ENCODE data around the gene FKBP14. TPM values are rescaled to one million over a fixed set of nuclear protein-coding genes. Genes with fewer than 3 reads are reported as not detected.

FKBP14 gene
- 1 to 10 TPM; 4.1 to 5.0 (median 4.5) TPM for total RNA-seq
- 1 to 10 TPM in 2 of 3 donors, under 1 TPM in 1; 0.97 to 4.6 (median 2.6) TPM for polyA plus RNA-seq
- long read RNA-seq, donor 1, full-length matches to known transcripts: 3 of 3 reads
- long read RNA-seq, donor 1, partial matches to known transcripts: 0 of 3 reads
- long read RNA-seq, donor 1, other reads (novel, unspliced or antisense): 0 of 3 reads
- long read RNA-seq, donor 2, full-length matches to known transcripts: 4 of 5 reads
- long read RNA-seq, donor 2, partial matches to known transcripts: 0 of 5 reads
- long read RNA-seq, donor 2, other reads (novel, unspliced or antisense): 1 of 5 reads

- H3K27me3 ChIP-seq (ENCODE audit: insufficient read depth in 3 of 3, low read length in 2 of 3): no peaks in the 10 kb centered on the region
- H3K36me3 ChIP-seq (ENCODE audit: insufficient read depth in 1 of 2, low read depth in 1 of 2): no peaks in the 10 kb centered on the region
- DNase-seq (peak; percentile 97 to 98), ATAC-seq (peak; percentile 92 to 97 (median 93))
- 0% methylated on average over 35 of the region's 35 CpGs for WGBS, 3 donors
- H3K4me3 ChIP-seq: peak within 1 kb of the TSS; percentile 94
- intact Hi-C loops (cut with DNase I): loop anchor here in 1 of 2 donors (5.0 kb wide), 2 partner anchors 36 to 219 kb away; partner anchors contain the start of gene WIPF3
- peak within 1 kb of the TSS; percentile 94 for H3K27ac ChIP-seq
- peaks cover 26% of the 10 kb centered on the region for H3K4me1 ChIP-seq
- no peaks in the 10 kb centered on the region for H3K9me3 ChIP-seq
- TF ChIP-seq CTCF (IDR thresholded peaks at IDR 0.05): no peak
Measured at GRCh38 chr7:30026229-30027064, at the start of gene FKBP14. Gene FKBP14 (minus strand): TSS chr7:30026702. CDS start chr7:30026508, 194 bp downstream.

- no peaks in the 10 kb centered on the region for H3K27me3 ChIP-seq (ENCODE audit: insufficient read depth in 3 of 3, low read length in 2 of 3)
- peak; percentile 33 for TF ChIP-seq CTCF (IDR thresholded peaks at IDR 0.05)
- no peaks in the 10 kb centered on the region for H3K4me1 ChIP-seq
- H3K27ac ChIP-seq: no peak overlapping the region
- 48 to 74% (median 62%) methylated on average over 1 of the region's 1 CpG for whole genome bisulfite sequencing, 3 donors
- intact Hi-C loops (cut with DNase I): loop anchor here in 1 of 2 donors (10.0 kb wide), 1 partner anchor 320 kb away; no protein-coding TSS in a partner anchor
- no peak overlapping the region for H3K4me3 ChIP-seq
- H3K9me3 ChIP-seq: no peaks in the 10 kb centered on the region
- H3K36me3 ChIP-seq (ENCODE audit: insufficient read depth in 1 of 2, low read depth in 1 of 2): peaks cover 0 to 31% of the 10 kb centered on the region in 2 donors
- DNase-seq (no peak), ATAC-seq (no peak)
Measured at GRCh38 chr7:30074422-30075030, 48.0 kb upstream of the FKBP14 start.

GRCh38 chr7:30072735-30073134 is 46.2 kb upstream of the FKBP14 start:
- Histone ChIP-seq H3K27ac (no peak overlapping the region), H3K27me3 (ENCODE audit: insufficient read depth in 3 of 3, low read length in 2 of 3) (no peaks in the 10 kb centered on the region), H3K4me1 (peaks cover 5% of the 10 kb centered on the region), H3K4me3 (no peak overlapping the region), H3K36me3 (ENCODE audit: insufficient read depth in 1 of 2, low read depth in 1 of 2) (peaks cover 0 to 18% of the 10 kb centered on the region in 2 donors), H3K9me3 (no peaks in the 10 kb centered on the region)
- DNase-seq (no peak), ATAC-seq (no peak)
- no peak for TF ChIP-seq CTCF (IDR thresholded peaks at IDR 0.05)
- WGBS, 3 donors: 94 to 100% (median 96%) methylated on average over 1 of the region's 1 CpG
- intact Hi-C loops (cut with DNase I): loop anchor here in 1 of 2 donors (10.0 kb wide), 1 partner anchor 318 kb away; no protein-coding TSS in a partner anchor

GRCh38 chr7:30070052-30070451 is 43.5 kb upstream of the FKBP14 start:
- ATAC-seq (no peak), DNase-seq (no peak)
- Histone ChIP-seq H3K9me3 (no peaks in the 10 kb centered on the region), H3K4me3 (no peak overlapping the region), H3K4me1 (peaks cover 5% of the 10 kb centered on the region), H3K36me3 (ENCODE audit: insufficient read depth in 1 of 2, low read depth in 1 of 2) (peaks cover 0 to 14% of the 10 kb centered on the region in 2 donors), H3K27me3 (ENCODE audit: insufficient read depth in 3 of 3, low read length in 2 of 3) (no peaks in the 10 kb centered on the region), H3K27ac (no peak overlapping the region)
- intact Hi-C loops (cut with DNase I): loop anchor here in 1 of 2 donors (10.0 kb wide), 1 partner anchor 315 kb away; no protein-coding TSS in a partner anchor
- 0 to 31% (median 0%) methylated on average over 1 of the region's 1 CpG for WGBS, 3 donors
- TF ChIP-seq CTCF (IDR thresholded peaks at IDR 0.05): no peak

All from psoas muscle (tissue), 8 donors.